H1 (cell line): ENCODE data around the gene ARHGAP18. TPM values are rescaled to one million over a fixed set of nuclear protein-coding genes. Genes with fewer than 3 reads are reported as not detected.

ENCODE experiments used
- CTCF ChIA-PET: fragments of 300-600 bp; sonication (Branson Sonifier 250); formaldehyde crosslinking; loops from one replicate; lab custom pipeline; 2021; ENCODE audit not compliant: partially characterized antibody; lab: Charles Lee
- POLR2A ChIA-PET: fragments of 300-600 bp; sonication (Branson Sonifier 250); formaldehyde crosslinking; loops from one replicate; lab custom pipeline; 2021; ENCODE audit warnings: inconsistent platforms; ENCODE audit not compliant: partially characterized antibody; lab: Charles Lee
- DNase-seq, 2 experiments: peaks; one replicate each; pipeline versions ENCODE4 v3.0.0 to v3.0.0-alpha.2; 2010 to 2022; ENCODE audit warnings: low spot score in 2 of 2, low read depth in 1 of 2, mixed read lengths in 1 of 2
- FAIRE-seq: peaks from 2 replicates; lab custom pipeline; 2011; peaks lifted over from hg19 to GRCh38; lab: Jason Lieb, UNC
- H2AFZ ChIP-seq: 2 replicates; pipeline ENCODE4 v1.8.1; 2012; ENCODE audit warnings: low read length, inconsistent platforms
- H2AK5ac ChIP-seq: 2 replicates; pipeline ENCODE4 v1.6.1; 2013; ENCODE audit warnings: low read depth, low read length
- H2BK120ac ChIP-seq: replicated peaks from 2 replicates; pipeline ENCODE3; 2013; ENCODE audit warnings: low read depth, low read length, inconsistent platforms
- H2BK12ac ChIP-seq: 2 replicates; pipeline ENCODE4 v1.6.1; 2013; ENCODE audit warnings: low read depth, low read length
- H2BK15ac ChIP-seq: 2 replicates; pipeline ENCODE4 v1.6.1; 2013; ENCODE audit warnings: low read length
- H2BK20ac ChIP-seq: 2 replicates; pipeline ENCODE4 v1.6.1; 2013; ENCODE audit warnings: low read length
- H2BK5ac ChIP-seq: 2 replicates; pipeline ENCODE4 v1.6.1; 2013; ENCODE audit warnings: low read depth, low read length
- H3K14ac ChIP-seq: 2 replicates; pipeline ENCODE4 v1.6.1; 2013; ENCODE audit warnings: inconsistent platforms; ENCODE audit not compliant: insufficient read length
- H3K18ac ChIP-seq: 2 replicates; pipeline ENCODE4 v1.6.1; 2013; ENCODE audit warnings: low read length; ENCODE audit errors: extremely low read depth
- H3K23ac ChIP-seq: 2 replicates; pipeline ENCODE4 v1.6.1; 2013; ENCODE audit warnings: inconsistent platforms; ENCODE audit not compliant: insufficient read length
- H3K23me2 ChIP-seq: 2 replicates; pipeline ENCODE4 v1.6.1; 2013; ENCODE audit warnings: low read depth, low read length
- H3K27ac ChIP-seq: 2 replicates; pipeline ENCODE4 v1.6.1; 2011; ENCODE audit warnings: low read depth, low read length, inconsistent platforms
- H3K27me3 ChIP-seq, 4 experiments: replicated peaks in 1 of 4; 1 replicate in 1 of 4; 2 replicates in 3 of 4; pipeline versions ENCODE4 v1.6.1 to v1.8.1; 2011 to 2013; ENCODE audit warnings: low read length in 3 of 4, mild to moderate bottlenecking in 3 of 4, inconsistent platforms in 2 of 4, mixed read lengths in 2 of 4, moderate library complexity in 1 of 4; ENCODE audit not compliant: control insufficient read depth in 3 of 4, insufficient read depth in 3 of 4; ENCODE audit errors: extremely low read depth in 1 of 4
- H3K36me3 ChIP-seq, 4 experiments: 2 replicates each; pipeline versions ENCODE4 v1.6.1 to v1.8.1; 2011 to 2013; ENCODE audit warnings: mild to moderate bottlenecking in 4 of 4, low read length in 3 of 4, moderate library complexity in 2 of 4, control low read depth in 1 of 4, inconsistent platforms in 1 of 4; ENCODE audit not compliant: insufficient read depth in 4 of 4, control insufficient read depth in 2 of 4
- H3K4ac ChIP-seq: replicated peaks from 2 replicates; pipeline ENCODE3; 2013; ENCODE audit warnings: low read length, low read depth, mixed read lengths, inconsistent platforms; ENCODE audit not compliant: insufficient read length
- H3K4me1 ChIP-seq, 4 experiments: replicated peaks in 1 of 4; 1 replicate in 1 of 4; 2 replicates in 3 of 4; pipeline versions ENCODE4 v1.6.1 to v1.8.1; 2011 to 2013; ENCODE audit warnings: low read length in 3 of 4, inconsistent platforms in 2 of 4, mixed read lengths in 1 of 4; ENCODE audit not compliant: insufficient read depth in 4 of 4, control insufficient read depth in 3 of 4
- H3K4me2 ChIP-seq, 2 experiments: 2 replicates each; pipeline versions ENCODE4 v1.6.1 to v1.8.1; 2011 to 2013; ENCODE audit warnings: low read depth in 2 of 2, low read length in 2 of 2, control low read depth in 1 of 2, inconsistent platforms in 1 of 2, mild to moderate bottlenecking in 1 of 2; ENCODE audit not compliant: insufficient read depth in 1 of 2
- H3K4me3 ChIP-seq, 4 experiments: fragments of 200-600, 300-600 bp in 1 of 4; sonication (generic), shearing (Covaris generic), sonication (Bioruptor Twin) in 1 of 4; 2 replicates each; pipeline versions ENCODE4 v1.5.1 to v1.8.1; 2011 to 2016; ENCODE audit warnings: low read length in 4 of 4, low read depth in 3 of 4, control low read depth in 2 of 4, inconsistent platforms in 2 of 4, mild to moderate bottlenecking in 2 of 4, mixed read lengths in 1 of 4, moderate library complexity in 1 of 4; ENCODE audit not compliant: insufficient read depth in 2 of 4; ENCODE audit errors: extremely low read depth in 1 of 4
- H3K56ac ChIP-seq: replicated peaks from 2 replicates; pipeline ENCODE3; 2013; ENCODE audit warnings: low read depth, mild to moderate bottlenecking, mixed read lengths, low read length, inconsistent platforms; ENCODE audit not compliant: insufficient read length
- H3K79me1 ChIP-seq: 2 replicates; pipeline ENCODE4 v1.6.1; 2013; ENCODE audit warnings: low read depth, low read length, control low read depth
- H3K79me2 ChIP-seq, 2 experiments: 2 replicates each; pipeline versions ENCODE4 v1.6.1 to v1.8.1; 2012 to 2013; ENCODE audit warnings: low read length in 2 of 2, mild to moderate bottlenecking in 2 of 2, inconsistent platforms in 1 of 2; ENCODE audit not compliant: insufficient read depth in 2 of 2, control insufficient read depth in 1 of 2
- H3K9ac ChIP-seq, 4 experiments: replicated peaks in 1 of 4; 1 replicate in 1 of 4; 2 replicates in 3 of 4; pipeline versions ENCODE4 v1.6.1 to v1.8.1; 2011 to 2013; ENCODE audit warnings: low read depth in 3 of 4, low read length in 3 of 4, control low read depth in 2 of 4, mild to moderate bottlenecking in 2 of 4, moderate library complexity in 2 of 4, inconsistent platforms in 1 of 4; ENCODE audit errors: extremely low read depth in 1 of 4
- H3K9me3 ChIP-seq, 2 experiments: 2 replicates each; pipeline versions ENCODE4 v1.6.1 to v1.8.1; 2012 to 2013; ENCODE audit warnings: mild to moderate bottlenecking in 2 of 2, moderate library complexity in 2 of 2, control low read depth in 1 of 2, inconsistent platforms in 1 of 2, low read depth in 1 of 2, low read length in 1 of 2, mixed read lengths in 1 of 2; ENCODE audit not compliant: insufficient read depth in 2 of 2
- H4K20me1 ChIP-seq, 2 experiments: replicated peaks in 1 of 2; 2 replicates each; pipeline versions ENCODE3 to v1.8.1; 2011 to 2013; ENCODE audit warnings: inconsistent platforms in 2 of 2, low read length in 2 of 2, mild to moderate bottlenecking in 1 of 2; ENCODE audit not compliant: insufficient read depth in 2 of 2, control insufficient read depth in 1 of 2
- H4K5ac ChIP-seq: 2 replicates; pipeline ENCODE4 v1.6.1; 2013; ENCODE audit warnings: low read length, low read depth, mixed read lengths, inconsistent platforms; ENCODE audit not compliant: insufficient read length
- H4K8ac ChIP-seq: 2 replicates; pipeline ENCODE4 v1.8.0; 2013; ENCODE audit warnings: mild to moderate bottlenecking, moderate library complexity, low read length, inconsistent platforms; ENCODE audit not compliant: insufficient read depth; ENCODE audit errors: extremely low read depth
- H4K91ac ChIP-seq: replicated peaks from 2 replicates; pipeline ENCODE3; 2013; ENCODE audit warnings: low read length, mixed read lengths, inconsistent platforms; ENCODE audit not compliant: insufficient read length
- CHD1 ChIP-seq: IDR thresholded peaks from 2 replicates; pipeline ENCODE4 v1.6.1; 2012; ENCODE audit warnings: low read depth, low read length, improper control_type of control experiment
- HDAC2 ChIP-seq, 2 experiments: fragments of 300-600 bp in 1 of 2; sonication (generic) in 1 of 2; IDR thresholded peaks; 2 replicates each; pipeline ENCODE4 v1.6.1; 2011 to 2012; ENCODE audit warnings: low read depth in 2 of 2, low read length in 2 of 2, mild to moderate bottlenecking in 2 of 2, moderate library complexity in 2 of 2, borderline replicate concordance in 1 of 2, inconsistent platforms in 1 of 2
- JUN ChIP-seq: IDR thresholded peaks from 2 replicates; pipeline ENCODE4 v1.6.1; 2011; ENCODE audit warnings: low read depth, mild to moderate bottlenecking, improper control_type of control experiment, low read length
- POLR2A ChIP-seq, 2 experiments: IDR thresholded peaks; 1 replicate in 1 of 2; 2 replicates in 1 of 2; pipeline ENCODE4 v1.6.1; 2011; ENCODE audit warnings: low read depth in 2 of 2, low read length in 2 of 2, mild to moderate bottlenecking in 2 of 2; ENCODE audit errors: control extremely low read depth in 1 of 2
- RNF2 ChIP-seq: fragments of 200-900, 300-1000 bp; sonication (generic); IDR thresholded peaks from 2 replicates; pipeline ENCODE4 v1.7.1; 2016; ENCODE audit warnings: borderline replicate concordance, low read depth, mild to moderate bottlenecking, antibody characterized with exemption, low read length; ENCODE audit not compliant: poor library complexity, severe bottlenecking; ENCODE audit errors: missing control alignments
- SAP30 ChIP-seq: fragments of 300-600 bp; sonication (generic); IDR thresholded peaks from 2 replicates; pipeline ENCODE4 v1.7.1; 2012; ENCODE audit warnings: low read length, moderate library complexity, mild to moderate bottlenecking, inconsistent platforms; ENCODE audit not compliant: insufficient read depth, insufficient replicate concordance
- SIRT6 ChIP-seq: IDR thresholded peaks from one replicate; pipeline ENCODE4 v1.7.1; 2012; ENCODE audit warnings: low read length, inconsistent platforms
- TEAD4 ChIP-seq: IDR thresholded peaks from 2 replicates; pipeline ENCODE4 v1.6.1; 2012; ENCODE audit warnings: low read depth, low read length, inconsistent platforms, mixed read lengths
- WGBS, 2 experiments: shearing (Covaris generic) in 1 of 2; methylation state at CpG; one replicate each; pipeline versions ENCODE4 v1.1.6 to v1.1.7; 2013 to 2015; ENCODE audit warnings: low lambda C conversion rate in 2 of 2, mixed read lengths in 2 of 2, inconsistent platforms in 1 of 2, low coverage in 1 of 2, missing lambda C conversion rate in 1 of 2; ENCODE audit not compliant: insufficient replicate concordance in 2 of 2, insufficient coverage in 1 of 2, insufficient read length in 1 of 2; ENCODE audit errors: extremely low coverage in 1 of 2, missing lambda C conversion rate in 1 of 2; 5-methylcytosine and 5-hydroxymethylcytosine counted together
- polyA plus RNA-seq, 7 experiments: library from polyadenylated mRNA; depleted of rRNA in 3 of 7; stranded (reverse) in 5 of 7; unstranded in 2 of 7; fragments of >200 nt in 5 of 7; fragments of 200-250 nt in 2 of 7; gene quantifications; 1 replicate in 5 of 7; 2 replicates in 1 of 7; 4 replicates in 1 of 7; pipeline versions ENCODE4 v1.2.1 to v1.2.3, GENCODE V29; 2011 to 2013; ENCODE audit warnings: missing spikeins in 2 of 7, mixed read lengths in 2 of 7
- total RNA-seq: library from RNA; stranded (reverse); fragmentation: NEBNext Ultra II Directional; extraction: Animal tissue kit (Norgen Biotek cat#: 25700); gene quantifications from 2 replicates; pipeline ENCODE4 v1.2.1, GENCODE V29; 2021

The ARHGAP18 gene
- total and polyA plus RNA-seq, 2 of the 8 experiments (the other 6 are each of a cell fraction or from before 2014, with no cell fraction given), result 0.83 to 4.5 TPM

- Histone ChIP-seq H3K9me3 (no peaks in the 10 kb centered on the region), H3K9ac (no peak overlapping the region), H3K79me1 (no peaks in the 10 kb centered on the region), H4K20me1 (no peaks in the 10 kb centered on the region), H2AFZ (no peak overlapping the region), H2BK15ac (no peak overlapping the region), H3K23me2 (no peaks in the 10 kb centered on the region), H3K27me3 (no peaks in the 10 kb centered on the region), H3K4me1 (no peaks in the 10 kb centered on the region; a peak in 2 of 7 replicates), H4K5ac (no peak overlapping the region), H3K36me3 (no peaks in the 10 kb centered on the region), H3K56ac (no peak overlapping the region), H2BK20ac (no peak overlapping the region), H2BK12ac (no peak overlapping the region; the same call in 1 of the 2 replicates), H3K14ac (no peak overlapping the region), H3K4me2 (no peak overlapping the region), H2BK120ac (no peak overlapping the region), H2AK5ac (no peak overlapping the region), H3K4ac (no peak overlapping the region), H3K18ac (no peak overlapping the region), H3K4me3 (no peak overlapping the region), H4K91ac (no peak overlapping the region), H3K79me2 (no peaks in the 10 kb centered on the region), H3K23ac (no peak overlapping the region), H4K8ac (no peak overlapping the region), H3K27ac (no peak overlapping the region), H2BK5ac (no peak overlapping the region)
- FAIRE-seq (no peak), DNase-seq (no peak)
- WGBS, 2 experiments, result 83% methylated on average over 3 of the region's 3 CpGs; no CpG with 5 or more reads in 1 of the 2 experiments
- ChIA-PET CTCF (interaction anchor here (0.6 to 3.2 kb wide), 5 partner anchors 9 to 110 kb away, joined by 3 to 11 read pairs (median 4); no protein-coding TSS in a partner anchor), POLR2A (no interaction called here)
- TF ChIP-seq SAP30 (no peak), SIRT6 (no peak), TEAD4 (no peak), JUN (no peak), HDAC2 (IDR thresholded peaks at IDR 0.05; ENCODE audit: borderline replicate concordance in 1 of 2, low read depth in 2 of 2, low read length in 2 of 2) (no peak), POLR2A (IDR thresholded peaks at IDR 0.05; ENCODE audit: control extremely low read depth in 1 of 2, low read depth in 2 of 2, low read length in 2 of 2) (no peak), RNF2 (no peak), CHD1 (no peak)
Measured at GRCh38 chr6:129608886-129609537, 101.0 kb downstream of the ARHGAP18 start.
